Kidney (tissue), 14 donors: ENCODE data around the gene PPARG. TPM values are rescaled to one million over a fixed set of nuclear protein-coding genes. Genes with fewer than 3 reads are reported as not detected.

Experiments
- DNase-seq, 5 donors: peaks; one replicate each; pipeline ENCODE4 v3.0.0-alpha.2; 2013 to 2020
- FAIRE-seq: peaks from 2 replicates; lab custom pipeline; 2012; peaks lifted over from hg19 to GRCh38; lab: Jason Lieb, UNC
- H3K27ac ChIP-seq, 2 donors: one replicate each; pipeline ENCODE4 v1.7.0; 2013; ENCODE audit warnings: low read depth in 2 of 2, low read length in 2 of 2, inconsistent platforms in 1 of 2
- H3K27me3 ChIP-seq: one replicate; pipeline ENCODE4 v1.7.1; 2013; ENCODE audit warnings: low read length, inconsistent platforms; ENCODE audit not compliant: control insufficient read depth, insufficient read depth
- H3K36me3 ChIP-seq, 3 donors: one replicate each; pipeline versions ENCODE4 v1.7.0 to v1.7.1; 2013; ENCODE audit warnings: low read length in 3 of 3, control low read depth in 1 of 3, inconsistent platforms in 1 of 3; ENCODE audit not compliant: insufficient read depth in 3 of 3, control insufficient read depth in 2 of 3
- H3K4me1 ChIP-seq, 3 donors: one replicate each; pipeline versions ENCODE4 v1.7.0 to v1.7.1; 2013; ENCODE audit warnings: low read length in 3 of 3, inconsistent platforms in 1 of 3, low read depth in 1 of 3; ENCODE audit not compliant: control insufficient read depth in 2 of 3, insufficient read depth in 2 of 3
- H3K4me3 ChIP-seq, 3 donors: one replicate each; pipeline versions ENCODE4 v1.7.0 to v1.8.1; 2013; ENCODE audit warnings: low read length in 3 of 3, control low read depth in 1 of 3, inconsistent platforms in 1 of 3
- H3K9ac ChIP-seq, 3 donors: one replicate each; pipeline versions ENCODE4 v1.7.0 to v1.7.1; 2013; ENCODE audit warnings: low read length in 3 of 3, control low read depth in 1 of 3, inconsistent platforms in 1 of 3
- H3K9me3 ChIP-seq, 3 donors: one replicate each; pipeline versions ENCODE4 v1.7.0 to v1.7.1; 2013; ENCODE audit warnings: low read length in 3 of 3, control low read depth in 1 of 3, inconsistent platforms in 1 of 3; ENCODE audit not compliant: control insufficient read depth in 2 of 3, insufficient read depth in 1 of 3
- intact Hi-C: fragments of 100-400 bp; cut with DNase I; formaldehyde crosslinking; loops from one replicate; pipeline ENCODE4 v1.11.1; 2022
- polyA plus RNA-seq: library from polyadenylated mRNA; stranded (reverse); fragments of 350-450 nt; fragmentation: Illumina TruSeq; extraction: RNeasy Lipid Tissue Mini Kit (QIAGEN cat#74804); gene quantifications from one replicate; pipeline ENCODE4 v1.2.3, GENCODE V29; 2014; ENCODE audit warnings: low read depth, low replicate concordance; ENCODE audit not compliant: insufficient read depth
- total RNA-seq: library from RNA; stranded (reverse); fragmentation: NEBNext Ultra II Directional; extraction: Animal tissue kit (Norgen Biotek cat#: 25700); gene quantifications from one replicate; pipeline ENCODE4 v1.2.1, GENCODE V29; 2021
- TF ChIP-seq, protein P1 (sequence below): IDR thresholded peaks from 3 replicates; pipeline ENCODE4 v1.5.1; 2012; ENCODE audit warnings: mild to moderate bottlenecking, moderate library complexity, borderline replicate concordance; ENCODE audit not compliant: insufficient read depth; ENCODE audit errors: extremely low read depth
- donor health status: control.
- donor health status: control.
- donor health status: control.
- donor health status: control.
- donor health status: control.
- donor health status: DM: yes; HTN: yes; CAD: no.
- donor health status: Normal renal cell carcinoma (clear cell type).

PPARG gene
- total and polyA plus RNA-seq, 2 donors from 2014 or later, result 19.0 to 19.2 TPM

- Histone ChIP-seq H3K27ac (peak overlapping the region; percentile 48 to 69), H3K9ac (no peak overlapping the region), H3K4me3 (no peak overlapping the region), H3K9me3 (no peaks in the 10 kb centered on the region), H3K36me3 (no peaks in the 10 kb centered on the region), H3K27me3 (no peaks in the 10 kb centered on the region), H3K4me1 (peaks cover 0 to 20% (median 0%) of the 10 kb centered on the region in 3 donors)
- DNase-seq (peak in 2 of 5 donors; percentile 30 to 53), FAIRE-seq (peak; percentile 65)
- intact Hi-C loops, result no loop called here
- TF ChIP-seq, protein P1, sequence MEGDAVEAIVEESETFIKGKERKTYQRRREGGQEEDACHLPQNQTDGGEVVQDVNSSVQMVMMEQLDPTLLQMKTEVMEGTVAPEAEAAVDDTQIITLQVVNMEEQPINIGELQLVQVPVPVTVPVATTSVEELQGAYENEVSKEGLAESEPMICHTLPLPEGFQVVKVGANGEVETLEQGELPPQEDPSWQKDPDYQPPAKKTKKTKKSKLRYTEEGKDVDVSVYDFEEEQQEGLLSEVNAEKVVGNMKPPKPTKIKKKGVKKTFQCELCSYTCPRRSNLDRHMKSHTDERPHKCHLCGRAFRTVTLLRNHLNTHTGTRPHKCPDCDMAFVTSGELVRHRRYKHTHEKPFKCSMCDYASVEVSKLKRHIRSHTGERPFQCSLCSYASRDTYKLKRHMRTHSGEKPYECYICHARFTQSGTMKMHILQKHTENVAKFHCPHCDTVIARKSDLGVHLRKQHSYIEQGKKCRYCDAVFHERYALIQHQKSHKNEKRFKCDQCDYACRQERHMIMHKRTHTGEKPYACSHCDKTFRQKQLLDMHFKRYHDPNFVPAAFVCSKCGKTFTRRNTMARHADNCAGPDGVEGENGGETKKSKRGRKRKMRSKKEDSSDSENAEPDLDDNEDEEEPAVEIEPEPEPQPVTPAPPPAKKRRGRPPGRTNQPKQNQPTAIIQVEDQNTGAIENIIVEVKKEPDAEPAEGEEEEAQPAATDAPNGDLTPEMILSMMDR, result no peak
These were observed 50.0 kb downstream of the PPARG start for GRCh38 chr3:12338595-12339546.

DNA sequence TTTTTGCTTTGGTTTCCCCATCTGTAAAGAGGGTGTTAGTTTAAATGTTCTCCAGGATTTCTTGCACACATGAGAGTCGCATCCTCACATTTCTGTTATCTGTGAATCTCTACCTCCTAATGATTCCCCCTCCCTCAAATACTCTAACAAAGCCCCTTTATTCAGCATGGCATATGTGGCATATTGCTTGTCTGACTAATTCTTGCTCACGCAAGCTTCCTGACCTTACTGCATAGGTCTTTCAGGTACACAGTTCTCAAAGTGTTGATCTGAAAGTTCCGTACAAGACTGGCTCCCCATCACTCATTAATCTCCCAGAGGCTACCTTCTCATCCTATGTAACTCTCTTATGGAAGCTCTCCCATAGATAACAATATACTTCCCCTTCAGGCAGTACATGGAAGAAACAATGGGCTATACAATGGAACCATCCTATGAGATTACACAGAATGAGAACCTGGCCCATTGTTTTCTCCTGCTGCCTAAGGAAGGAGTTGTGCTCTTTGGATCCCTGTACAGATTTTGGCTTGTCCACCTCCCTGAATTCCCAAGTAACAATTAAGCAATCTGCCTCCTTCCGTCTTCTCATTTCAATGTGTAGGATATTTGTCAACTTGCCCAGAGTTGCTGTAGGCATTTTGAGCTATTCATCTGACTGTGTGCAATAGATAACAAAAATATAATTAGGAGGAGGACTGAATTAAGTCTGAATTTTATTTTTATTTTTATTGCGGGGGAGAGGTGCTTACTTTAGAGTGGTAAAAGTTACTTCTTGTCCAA lies 51.0 kb downstream of the PPARG start:
- no peak overlapping the region for H3K4me3 ChIP-seq
- FAIRE-seq, result no peak
- intact Hi-C loops, result no loop called here
- no peak overlapping the region for H3K27ac ChIP-seq
- H3K9ac ChIP-seq, result no peak overlapping the region
- no peaks in the 10 kb centered on the region for H3K27me3 ChIP-seq
- TF ChIP-seq, protein P1, result no peak
- no peak for DNase-seq
- H3K4me1 ChIP-seq, result peaks cover 0 to 20% (median 0%) of the 10 kb centered on the region in 3 donors
- no peaks in the 10 kb centered on the region for H3K36me3 ChIP-seq
- H3K9me3 ChIP-seq, result no peaks in the 10 kb centered on the region

DNA sequence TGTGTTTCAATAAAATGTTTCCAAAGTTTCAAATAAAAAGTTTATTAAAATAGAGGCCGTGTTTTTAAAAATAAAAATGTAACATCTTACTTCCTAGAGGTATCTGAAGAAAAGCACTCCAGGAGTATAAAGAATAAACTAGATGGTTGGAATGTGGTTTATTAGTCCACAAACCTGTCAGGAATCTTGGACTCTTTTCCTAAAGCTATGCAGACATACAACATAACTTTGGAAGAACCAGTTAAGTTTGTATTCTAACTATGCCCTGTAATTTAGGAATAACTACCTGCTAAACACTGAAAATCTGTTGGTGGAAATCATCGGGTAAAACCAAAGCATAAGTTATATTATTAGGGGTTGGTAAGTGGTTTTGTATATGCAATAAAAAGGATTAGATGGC lies 51.6 kb downstream of the PPARG start:
- no peak overlapping the region for H3K4me3 ChIP-seq
- intact Hi-C loops, result no loop called here
- H3K27ac ChIP-seq, result no peak overlapping the region
- FAIRE-seq (no peak), DNase-seq (no peak)
- H3K4me1 ChIP-seq, result peaks cover 0 to 20% (median 0%) of the 10 kb centered on the region in 3 donors
- no peaks in the 10 kb centered on the region for H3K27me3 ChIP-seq
- H3K36me3 ChIP-seq, result no peaks in the 10 kb centered on the region
- H3K9ac ChIP-seq, result no peak overlapping the region
- TF ChIP-seq, protein P1, result no peak
- H3K9me3 ChIP-seq, result no peaks in the 10 kb centered on the region
